ENCODE measurements around the gene FKBP1A. TPM values are rescaled to one million over a fixed set of nuclear protein-coding genes. Genes with fewer than 3 reads are reported as not detected.

The FKBP1A gene
- total and polyA plus RNA-seq, 9 of the 15 experiments (the other 6 are each of a cell fraction or from before 2014, with no cell fraction given), result 48.8 to 502 (median 89.6) TPM

GRCh38 chr20:1376408-1377270 is 16.2 kb downstream of the FKBP1A start:
- H3K79me2 ChIP-seq (ENCODE audit: control insufficient read depth, insufficient read depth, low read length), result peaks cover 82% of the 10 kb centered on the region
- ATAC-seq (no peak), DNase-seq (ENCODE audit: extremely low read depth in 1 of 4, low spot score in 3 of 4) (no peak), FAIRE-seq (no peak)
- peaks cover 4% of the 10 kb centered on the region for H3K9me1 ChIP-seq (ENCODE audit: control insufficient read depth, insufficient read depth, low read length)
- H4K20me1 ChIP-seq (replicated peaks; ENCODE audit: control insufficient read depth, insufficient read depth, low read length), result peaks cover 44% of the 10 kb centered on the region
- ChIA-PET POLR2A (no interaction called here), CTCF (ENCODE audit: low intra/inter-chr PET ratio) (no interaction called here)
- intact Hi-C loops (cut with micrococcal nuclease), result no loop called here
- no peak overlapping the region for H3K27ac ChIP-seq (ENCODE audit: extremely low read depth, low read depth, low read length)
- 34% methylated on average over 7 of the region's 7 CpGs for WGBS (ENCODE audit: insufficient coverage, low coverage, missing lambda C conversion rate)
- H3K4me3 ChIP-seq, result no peak overlapping the region
- TF ChIP-seq MYBL2 (IDR thresholded peaks at IDR 0.05; ENCODE audit: low read depth) (no peak), MYBL2 (CRISPR knock-in tag; IDR thresholded peaks at IDR 0.05; ENCODE audit: borderline replicate concordance) (no peak), ETS2 (tag; IDR thresholded peaks at IDR 0.05; ENCODE audit: borderline replicate concordance, poor library complexity, severe bottlenecking) (no peak), IRF9 (tag; IDR thresholded peaks at IDR 0.05) (no peak), RCOR1 (IDR thresholded peaks at IDR 0.05; ENCODE audit: borderline replicate concordance in 1 of 2, low read depth in 2 of 2, low read length in 2 of 2) (peak in 1 of 2 experiments; percentile 52; a peak in 2 of 4 replicates), TEAD4 (IDR thresholded peaks at IDR 0.05; ENCODE audit: low read length) (no peak), TEAD4 (CRISPR knock-in tag; IDR thresholded peaks at IDR 0.05; ENCODE audit: borderline replicate concordance) (no peak), ZNF217 (CRISPR knock-in tag; IDR thresholded peaks at IDR 0.05) (no peak), BCOR (IDR thresholded peaks at IDR 0.05) (peak; percentile 62; the same call in 1 of the 2 replicates), ADNP (tag; IDR thresholded peaks at IDR 0.05) (peak; percentile 82; the same call in 1 of the 2 replicates), SPI1 (IDR thresholded peaks at IDR 0.05; ENCODE audit: borderline replicate concordance, low read depth, low read length) (peak; percentile 98), RBM25 (IDR thresholded peaks at IDR 0.05; ENCODE audit: low read depth, low read length, severe bottlenecking) (peak; percentile 90), AFF4 (CRISPR knock-in tag; IDR thresholded peaks at IDR 0.05) (no peak), NFIC (IDR thresholded peaks at IDR 0.05) (no peak), CEBPB (tag; IDR thresholded peaks at IDR 0.05) (no peak)
- in situ Hi-C loops (cut with MboI), result no loop called here
- H3K4me1 ChIP-seq (replicated peaks in 1 of 2; ENCODE audit: control insufficient read depth in 2 of 2, insufficient read depth in 2 of 2, low read length in 2 of 2), result peaks cover 0 to 36% of the 10 kb centered on the region in 2 experiments; a peak in 3 of 5 replicates
- no peak overlapping the region for H3K4me2 ChIP-seq (ENCODE audit: insufficient read depth, low read length)
- no peak overlapping the region for H3K9ac ChIP-seq (ENCODE audit: insufficient read depth in 1 of 2, low read depth in 2 of 2, low read length in 2 of 2)
- H3K36me3 ChIP-seq (ENCODE audit: control insufficient read depth, insufficient read depth, low read length), result peaks cover 60% of the 10 kb centered on the region; the same call in 2 of the 3 replicates
- no peaks in the 10 kb centered on the region for H3K9me3 ChIP-seq (replicated peaks; ENCODE audit: control insufficient read depth, insufficient read depth, low read depth, low read length)
- no TSS peak for BruUV-seq (replicated peaks)
- H3K27me3 ChIP-seq (ENCODE audit: control insufficient read depth in 2 of 2, insufficient read depth in 2 of 2, low read length in 2 of 2), result no peaks in the 10 kb centered on the region
- no peak overlapping the region for H2AFZ ChIP-seq (ENCODE audit: low read depth, low read length)

Data from K562 (cell line).